ENCODE data around the gene MAP3K6. TPM values are rescaled to one million over a fixed set of nuclear protein-coding genes. Genes with fewer than 3 reads are reported as not detected.

MAP3K6 gene
- total RNA-seq, 1 donor, result 25.7 TPM

DNA sequence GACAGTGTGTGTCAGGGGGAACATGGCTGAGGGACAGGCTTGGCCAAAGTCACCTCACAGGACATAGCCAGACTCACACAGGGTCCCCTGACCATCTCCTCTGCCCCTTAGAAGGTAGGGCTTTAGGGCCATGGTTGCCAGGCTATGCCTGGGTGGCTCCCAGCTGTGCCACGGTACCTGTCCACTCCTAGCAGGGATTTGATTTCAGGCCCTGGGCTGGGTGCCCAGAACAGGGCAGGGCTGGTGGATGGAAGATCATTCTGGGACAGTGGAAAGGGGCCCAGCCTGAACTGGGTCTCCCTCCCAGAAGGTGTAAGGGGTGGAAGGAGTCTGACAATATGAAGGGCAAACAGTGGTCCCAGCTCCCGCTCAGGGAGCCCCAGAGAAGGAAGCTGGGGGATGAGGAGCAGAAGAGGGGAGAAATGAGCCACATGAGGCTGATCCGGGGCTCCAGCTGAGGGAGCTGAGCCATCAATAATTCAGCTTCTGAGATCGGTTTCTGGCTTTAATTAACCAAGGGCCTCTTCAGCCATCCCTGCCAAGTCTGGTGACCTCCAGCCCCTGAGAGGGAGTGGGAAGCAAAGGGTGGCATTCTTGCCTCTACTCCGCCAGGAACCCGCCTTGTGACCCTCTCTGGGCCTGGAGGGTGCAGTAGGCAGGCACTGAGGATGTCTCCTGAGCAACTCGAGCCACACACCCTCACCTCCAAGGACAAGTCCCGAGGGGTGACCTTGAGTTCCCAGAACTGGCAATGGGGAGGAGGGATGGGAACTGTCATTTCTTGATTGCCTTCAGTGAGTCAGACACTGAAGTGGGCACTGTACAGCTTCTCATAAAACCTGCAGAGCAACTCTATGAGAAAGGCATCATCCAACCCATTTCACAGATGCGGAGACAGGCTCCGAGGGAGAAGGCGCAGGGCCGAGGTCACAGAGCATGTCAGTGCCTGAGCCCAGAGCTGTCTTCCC lies 14.3 kb upstream of the MAP3K6 start:
- no peaks in the 10 kb centered on the region for H3K36me3 ChIP-seq (ENCODE audit: insufficient read depth, low read length)
- no peak for DNase-seq (ENCODE audit: insufficient read length, low spot score, missing footprints)
- H2AFZ ChIP-seq (ENCODE audit: low read length), result no peak overlapping the region
- H3K4me3 ChIP-seq (ENCODE audit: insufficient read depth, low read length), result no peak overlapping the region
- H3K27me3 ChIP-seq (ENCODE audit: insufficient read depth, low read length), result no peaks in the 10 kb centered on the region
- H3K4me1 ChIP-seq (ENCODE audit: insufficient read depth, low read length), result no peaks in the 10 kb centered on the region
- no peaks in the 10 kb centered on the region for H3K79me2 ChIP-seq (ENCODE audit: insufficient read depth, low read length)
- no peaks in the 10 kb centered on the region for H3K9me3 ChIP-seq (ENCODE audit: low read depth, low read length)
- no peaks in the 10 kb centered on the region for H4K20me1 ChIP-seq (ENCODE audit: insufficient read depth, low read length)
- TF ChIP-seq, protein P1, sequence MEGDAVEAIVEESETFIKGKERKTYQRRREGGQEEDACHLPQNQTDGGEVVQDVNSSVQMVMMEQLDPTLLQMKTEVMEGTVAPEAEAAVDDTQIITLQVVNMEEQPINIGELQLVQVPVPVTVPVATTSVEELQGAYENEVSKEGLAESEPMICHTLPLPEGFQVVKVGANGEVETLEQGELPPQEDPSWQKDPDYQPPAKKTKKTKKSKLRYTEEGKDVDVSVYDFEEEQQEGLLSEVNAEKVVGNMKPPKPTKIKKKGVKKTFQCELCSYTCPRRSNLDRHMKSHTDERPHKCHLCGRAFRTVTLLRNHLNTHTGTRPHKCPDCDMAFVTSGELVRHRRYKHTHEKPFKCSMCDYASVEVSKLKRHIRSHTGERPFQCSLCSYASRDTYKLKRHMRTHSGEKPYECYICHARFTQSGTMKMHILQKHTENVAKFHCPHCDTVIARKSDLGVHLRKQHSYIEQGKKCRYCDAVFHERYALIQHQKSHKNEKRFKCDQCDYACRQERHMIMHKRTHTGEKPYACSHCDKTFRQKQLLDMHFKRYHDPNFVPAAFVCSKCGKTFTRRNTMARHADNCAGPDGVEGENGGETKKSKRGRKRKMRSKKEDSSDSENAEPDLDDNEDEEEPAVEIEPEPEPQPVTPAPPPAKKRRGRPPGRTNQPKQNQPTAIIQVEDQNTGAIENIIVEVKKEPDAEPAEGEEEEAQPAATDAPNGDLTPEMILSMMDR (IDR thresholded peaks at IDR 0.05; ENCODE audit: extremely low read depth, low read depth, low read length), result no peak
- no peak overlapping the region for H3K4me2 ChIP-seq (ENCODE audit: insufficient read depth, low read length)
- H3K27ac ChIP-seq (ENCODE audit: low read depth, low read length), result no peak overlapping the region

DNA sequence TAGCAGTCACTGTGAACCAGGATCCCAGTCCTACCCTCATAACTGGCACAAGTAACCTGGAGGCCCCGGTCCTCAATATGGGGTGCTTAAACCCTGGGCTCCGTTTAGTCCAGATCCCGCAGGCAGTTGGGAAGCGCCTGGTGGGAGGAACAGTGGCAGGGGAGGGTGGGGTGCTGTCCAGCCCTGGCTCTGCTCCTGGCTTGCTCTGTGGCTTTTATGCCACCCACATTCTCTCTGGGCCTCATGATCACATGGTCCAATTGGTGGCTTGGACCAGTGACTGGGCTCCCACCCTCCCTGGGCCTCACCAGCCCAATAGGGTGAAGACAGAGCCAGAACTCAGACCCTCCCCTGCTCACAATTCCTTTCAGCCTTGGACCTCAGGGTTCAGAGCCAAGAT lies 13.5 kb upstream of the MAP3K6 start:
- H4K20me1 ChIP-seq (ENCODE audit: insufficient read depth, low read length), result no peaks in the 10 kb centered on the region
- no peaks in the 10 kb centered on the region for H3K79me2 ChIP-seq (ENCODE audit: insufficient read depth, low read length)
- peak; percentile 91 for DNase-seq (ENCODE audit: insufficient read length, low spot score, missing footprints)
- no peaks in the 10 kb centered on the region for H3K9me3 ChIP-seq (ENCODE audit: low read depth, low read length)
- TF ChIP-seq, protein P1 (IDR thresholded peaks at IDR 0.05; ENCODE audit: extremely low read depth, low read depth, low read length), result no peak
- no peaks in the 10 kb centered on the region for H3K4me1 ChIP-seq (ENCODE audit: insufficient read depth, low read length)
- H3K27me3 ChIP-seq (ENCODE audit: insufficient read depth, low read length), result no peaks in the 10 kb centered on the region
- no peak overlapping the region for H3K4me2 ChIP-seq (ENCODE audit: insufficient read depth, low read length)
- H2AFZ ChIP-seq (ENCODE audit: low read length), result peak overlapping the region; percentile 62
- H3K36me3 ChIP-seq (ENCODE audit: insufficient read depth, low read length), result no peaks in the 10 kb centered on the region
- no peak overlapping the region for H3K4me3 ChIP-seq (ENCODE audit: insufficient read depth, low read length)
- no peak overlapping the region for H3K27ac ChIP-seq (ENCODE audit: low read depth, low read length)

DNA sequence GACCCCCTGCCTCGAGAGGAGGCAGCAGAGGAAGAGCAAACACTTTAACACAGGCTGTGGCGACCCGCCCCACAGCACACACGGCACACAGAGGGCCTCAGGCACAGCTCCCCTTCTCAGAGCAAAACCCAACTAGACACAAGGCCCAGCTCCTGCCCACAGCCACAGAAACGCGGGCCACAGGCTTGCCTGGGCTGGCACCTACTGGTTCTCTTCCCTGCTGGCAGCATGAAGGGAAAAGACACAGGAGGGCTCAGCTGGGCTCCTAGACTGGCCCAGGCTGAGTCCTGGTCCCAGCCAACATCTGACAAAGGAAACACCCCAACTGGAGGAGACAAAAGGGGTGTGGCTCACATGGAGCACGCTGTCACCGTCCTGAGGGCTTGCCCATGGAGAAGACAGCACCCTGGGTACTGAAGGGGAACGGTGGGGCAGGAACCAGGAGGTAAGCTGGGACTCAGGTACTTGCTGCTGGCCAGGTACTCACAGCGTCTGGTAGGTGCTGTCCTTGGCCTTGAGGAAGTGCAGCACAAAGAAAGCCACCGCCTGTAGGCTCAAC lies 12.9 kb upstream of the MAP3K6 start:
- no peaks in the 10 kb centered on the region for H3K36me3 ChIP-seq (ENCODE audit: insufficient read depth, low read length)
- no peaks in the 10 kb centered on the region for H3K9me3 ChIP-seq (ENCODE audit: low read depth, low read length)
- no peak overlapping the region for H3K4me3 ChIP-seq (ENCODE audit: insufficient read depth, low read length)
- TF ChIP-seq, protein P1 (IDR thresholded peaks at IDR 0.05; ENCODE audit: extremely low read depth, low read depth, low read length), result no peak
- peaks cover under 1% of the 10 kb centered on the region for H3K27me3 ChIP-seq (ENCODE audit: insufficient read depth, low read length)
- H3K27ac ChIP-seq (ENCODE audit: low read depth, low read length), result no peak overlapping the region
- H3K4me2 ChIP-seq (ENCODE audit: insufficient read depth, low read length), result no peak overlapping the region
- no peaks in the 10 kb centered on the region for H3K4me1 ChIP-seq (ENCODE audit: insufficient read depth, low read length)
- no peak for DNase-seq (ENCODE audit: insufficient read length, low spot score, missing footprints)
- no peak overlapping the region for H2AFZ ChIP-seq (ENCODE audit: low read length)
- H4K20me1 ChIP-seq (ENCODE audit: insufficient read depth, low read length), result no peaks in the 10 kb centered on the region
- H3K79me2 ChIP-seq (ENCODE audit: insufficient read depth, low read length), result no peaks in the 10 kb centered on the region

Data from osteoblast (primary cell).